OCI-LY3 (cell line): ENCODE measurements around the gene PLPPR4.

ENCODE experiments used
- H2AFZ ChIP-seq: fragments of 200-600, 300-600 bp; shearing (Covaris generic); 2 replicates; pipeline ENCODE4 v1.6.0; 2014; ENCODE audit warnings: antibody characterized with exemption, low read depth, low read length
- H3K27ac ChIP-seq: fragments of 200-600, 300-600 bp; sonication (generic); 2 replicates; pipeline ENCODE4 v1.5.1; 2014; ENCODE audit warnings: mild to moderate bottlenecking, low read length, moderate library complexity, mixed read lengths
- H3K27me3 ChIP-seq: fragments of 200-600, 300-600 bp; sonication (generic); 2 replicates; pipeline ENCODE4 v1.6.1; 2014; ENCODE audit warnings: low read depth, low read length, mixed read lengths
- H3K36me3 ChIP-seq: fragments of 200-600, 300-600 bp; sonication (generic); replicated peaks from 2 replicates; pipeline ENCODE3; 2014; ENCODE audit warnings: low read depth, low read length, mixed read lengths
- H3K4me1 ChIP-seq: fragments of 300-600, 200-600 bp; sonication (generic); 2 replicates; pipeline ENCODE4 v1.6.1; 2014; ENCODE audit warnings: low read length, mixed read lengths
- H3K4me2 ChIP-seq: fragments of 200-600, 300-600 bp; sonication (generic); 2 replicates; pipeline ENCODE4 v1.6.1; 2014; ENCODE audit warnings: low read length, mixed read lengths
- H3K4me3 ChIP-seq: fragments of 300-600, 200-600 bp; sonication (generic); 2 replicates; pipeline ENCODE4 v1.5.1; 2014; ENCODE audit warnings: antibody characterized with exemption, mild to moderate bottlenecking, low read length, moderate library complexity
- H3K79me2 ChIP-seq: fragments of 300-600, 200-600 bp; shearing (Covaris generic); 2 replicates; pipeline ENCODE4 v1.6.1; 2014; ENCODE audit warnings: mild to moderate bottlenecking, low read length, mixed read lengths
- H3K9ac ChIP-seq: fragments of 300-600, 200-600 bp; shearing (Covaris generic); 2 replicates; pipeline ENCODE4 v1.6.0; 2014; ENCODE audit warnings: mild to moderate bottlenecking, low read length, moderate library complexity
- H3K9me3 ChIP-seq: fragments of 200-600, 300-600 bp; shearing (Covaris generic); 2 replicates; pipeline ENCODE4 v1.6.1; 2014; ENCODE audit warnings: low read length, mixed read lengths; ENCODE audit not compliant: insufficient read depth
- H4K20me1 ChIP-seq: fragments of 200-600, 300-600 bp; sonication (generic); 2 replicates; pipeline ENCODE4 v1.6.1; 2016; ENCODE audit warnings: low read length, mixed read lengths; ENCODE audit not compliant: insufficient read depth
- CTCF ChIP-seq: fragments of 200-600, 300-600 bp; sonication (generic); IDR thresholded peaks from 2 replicates; pipeline ENCODE4 v1.5.1; 2014; ENCODE audit warnings: antibody characterized with exemption, low read length, low read depth
- EZH2phosphoT487 ChIP-seq: fragments of 200-600 bp; shearing (Covaris generic); IDR thresholded peaks from 2 replicates; pipeline ENCODE4 v1.6.1; 2018; ENCODE audit warnings: antibody characterized with exemption, mixed run types, low read depth

Gene PLPPR4

GRCh38 chr1:99270646-99271045, 6.4 kb downstream of the PLPPR4 start:
- Histone ChIP-seq H2AFZ (no peak overlapping the region), H3K4me1 (no peaks in the 10 kb centered on the region), H3K36me3 (no peaks in the 10 kb centered on the region), H3K4me3 (no peak overlapping the region), H3K27ac (no peak overlapping the region), H3K9me3 (no peaks in the 10 kb centered on the region), H3K9ac (no peak overlapping the region), H3K4me2 (no peak overlapping the region), H3K27me3 (no peaks in the 10 kb centered on the region), H3K79me2 (no peaks in the 10 kb centered on the region), H4K20me1 (no peaks in the 10 kb centered on the region)
- TF ChIP-seq EZH2phosphoT487 (no peak), CTCF (no peak)

- H3K4me2 ChIP-seq: no peak overlapping the region
- no peak overlapping the region for H3K9ac ChIP-seq
- no peaks in the 10 kb centered on the region for H3K9me3 ChIP-seq
- H3K4me1 ChIP-seq: no peaks in the 10 kb centered on the region
- H3K4me3 ChIP-seq: no peak overlapping the region
- TF ChIP-seq EZH2phosphoT487: no peak
- no peak for TF ChIP-seq CTCF
- H4K20me1 ChIP-seq: no peaks in the 10 kb centered on the region
- no peaks in the 10 kb centered on the region for H3K27me3 ChIP-seq
- no peaks in the 10 kb centered on the region for H3K79me2 ChIP-seq
- no peak overlapping the region for H3K27ac ChIP-seq
- no peaks in the 10 kb centered on the region for H3K36me3 ChIP-seq
- H2AFZ ChIP-seq: no peak overlapping the region
These were observed 7.0 kb downstream of the PLPPR4 start for GRCh38 chr1:99271249-99271648.

GRCh38 chr1:99277066-99277465, 12.8 kb downstream of the PLPPR4 start:
- Histone ChIP-seq H3K27me3 (no peaks in the 10 kb centered on the region), H3K9me3 (no peaks in the 10 kb centered on the region), H4K20me1 (no peaks in the 10 kb centered on the region), H3K9ac (no peak overlapping the region), H3K4me3 (no peak overlapping the region), H3K36me3 (no peaks in the 10 kb centered on the region), H3K79me2 (no peaks in the 10 kb centered on the region), H3K4me2 (no peak overlapping the region), H3K4me1 (no peaks in the 10 kb centered on the region), H2AFZ (no peak overlapping the region), H3K27ac (no peak overlapping the region)
- TF ChIP-seq EZH2phosphoT487 (no peak), CTCF (no peak)

- H3K9ac ChIP-seq: no peak overlapping the region
- no peaks in the 10 kb centered on the region for H3K27me3 ChIP-seq
- no peak overlapping the region for H2AFZ ChIP-seq
- TF ChIP-seq CTCF (no peak), EZH2phosphoT487 (no peak)
- no peaks in the 10 kb centered on the region for H4K20me1 ChIP-seq
- no peaks in the 10 kb centered on the region for H3K79me2 ChIP-seq
- no peak overlapping the region for H3K4me2 ChIP-seq
- no peak overlapping the region for H3K4me3 ChIP-seq
- peaks cover 4% of the 10 kb centered on the region; the same call in 1 of the 2 replicates for H3K4me1 ChIP-seq
- H3K27ac ChIP-seq: no peak overlapping the region
- H3K9me3 ChIP-seq: no peaks in the 10 kb centered on the region
- no peaks in the 10 kb centered on the region for H3K36me3 ChIP-seq
These were observed 15.2 kb downstream of the PLPPR4 start for GRCh38 chr1:99279525-99279924.
